ENCODE data around the gene SPDYE9.
"Not testable (repeated sequence)": the region's sequence is repeated elsewhere in the genome, so short reads cannot be mapped to it uniquely, and the experiment has no call there.

Gene SPDYE9, protein sequence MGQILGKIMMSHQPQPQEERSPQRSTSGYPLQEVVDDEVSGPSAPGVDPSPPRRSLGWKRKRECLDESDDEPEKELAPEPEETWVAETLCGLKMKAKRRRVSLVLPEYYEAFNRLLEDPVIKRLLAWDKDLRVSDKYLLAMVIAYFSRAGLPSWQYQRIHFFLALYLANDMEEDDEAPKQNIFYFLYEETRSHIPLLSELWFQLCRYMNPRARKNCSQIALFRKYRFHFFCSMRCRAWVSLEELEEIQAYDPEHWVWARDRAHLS

GRCh38 chr7:73085938-73086337, at the start of gene SPDYE9:
Gene SPDYE9, minus strand, starts transcription at chr7:73086038. Its CDS starts 1,800 bp downstream, at chr7:73084238.
- DNase-seq (ENCODE audit: low read depth in 3 of 3) = not testable (repeated sequence)

- DNase-seq (ENCODE audit: low read depth in 3 of 3) = not testable (repeated sequence)
Measured at GRCh38 chr7:73134866-73135265, 49.0 kb upstream of the SPDYE9 start.

GRCh38 chr7:73132651-73133217, 46.9 kb upstream of the SPDYE9 start:
- not testable (repeated sequence) for DNase-seq (ENCODE audit: low read depth in 3 of 3)

DNA sequence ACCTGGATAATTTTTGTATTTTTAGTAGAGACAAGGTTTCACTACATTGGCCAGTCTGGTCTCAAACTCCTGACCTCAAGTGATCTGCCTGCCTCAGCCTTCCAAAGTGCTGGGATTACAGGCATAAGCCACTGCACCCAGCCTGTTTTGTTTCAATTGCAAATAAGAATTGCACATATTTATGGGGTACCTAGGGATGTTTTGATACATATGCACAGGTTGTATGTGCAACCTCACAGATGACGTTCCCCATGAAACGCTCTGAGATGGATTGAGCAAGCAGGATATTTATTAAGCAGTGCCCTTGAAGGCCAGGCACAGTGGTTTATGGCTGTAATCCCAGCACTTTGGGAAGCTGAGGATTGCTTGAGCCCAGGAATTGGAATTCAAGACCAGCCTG, 44.8 kb upstream of the SPDYE9 start:
- not testable (repeated sequence) for DNase-seq (ENCODE audit: low read depth in 3 of 3)

DNA sequence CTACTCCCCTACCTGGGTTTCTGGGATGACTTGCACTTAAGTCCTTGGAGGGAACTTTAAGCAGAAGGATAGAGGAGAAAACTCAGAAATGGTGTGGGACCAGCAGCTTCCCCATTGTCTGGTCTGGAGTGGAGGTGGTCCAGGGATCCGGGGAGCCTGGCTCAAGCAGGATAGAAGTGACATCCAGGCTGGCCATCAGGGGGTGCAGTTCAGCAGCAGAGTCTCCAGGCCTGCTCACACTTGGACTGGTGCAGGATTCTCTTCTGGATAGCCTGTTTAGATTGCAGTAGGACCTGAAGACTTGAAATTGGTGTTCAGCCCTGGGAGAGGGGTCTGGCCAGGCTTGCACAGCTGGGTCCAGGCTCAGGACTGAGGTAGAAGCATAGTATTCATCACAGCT, 38.3 kb upstream of the SPDYE9 start:
- DNase-seq (ENCODE audit: low read depth in 3 of 3) = not testable (repeated sequence)

DNA sequence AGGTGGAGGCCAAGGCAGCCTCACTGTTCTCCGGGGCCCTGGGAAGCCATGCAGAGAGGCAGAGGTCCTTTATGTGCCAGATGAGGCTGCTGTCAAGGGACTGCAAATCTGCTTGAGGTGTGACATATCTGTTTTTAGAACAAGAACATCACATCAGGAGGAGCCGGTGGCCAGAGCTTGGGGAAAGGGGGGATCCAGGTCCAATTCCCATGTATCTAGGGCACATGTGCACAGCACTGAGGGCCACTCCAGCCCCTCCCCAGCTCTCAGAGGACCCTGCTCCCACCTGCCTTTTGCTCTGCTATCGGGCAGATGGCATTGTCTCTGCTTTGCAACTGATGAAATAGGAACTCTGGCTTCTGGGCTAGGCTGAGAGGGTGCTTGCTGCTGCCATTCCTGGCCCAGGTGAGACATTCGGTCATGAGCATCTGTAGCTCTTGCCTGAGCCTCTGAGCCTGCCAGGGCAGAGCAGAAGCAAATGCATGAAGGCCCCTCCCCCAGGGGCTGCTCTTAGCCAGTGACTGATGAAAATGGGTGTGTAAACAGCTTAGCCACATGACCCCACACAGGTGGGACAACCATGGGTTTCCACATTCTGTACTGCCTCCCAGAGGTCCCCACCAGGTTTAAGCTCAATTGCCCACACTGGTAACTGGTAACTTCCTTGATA, 37.1 kb upstream of the SPDYE9 start:
- DNase-seq (ENCODE audit: low read depth in 3 of 3) = not testable (repeated sequence)

DNA sequence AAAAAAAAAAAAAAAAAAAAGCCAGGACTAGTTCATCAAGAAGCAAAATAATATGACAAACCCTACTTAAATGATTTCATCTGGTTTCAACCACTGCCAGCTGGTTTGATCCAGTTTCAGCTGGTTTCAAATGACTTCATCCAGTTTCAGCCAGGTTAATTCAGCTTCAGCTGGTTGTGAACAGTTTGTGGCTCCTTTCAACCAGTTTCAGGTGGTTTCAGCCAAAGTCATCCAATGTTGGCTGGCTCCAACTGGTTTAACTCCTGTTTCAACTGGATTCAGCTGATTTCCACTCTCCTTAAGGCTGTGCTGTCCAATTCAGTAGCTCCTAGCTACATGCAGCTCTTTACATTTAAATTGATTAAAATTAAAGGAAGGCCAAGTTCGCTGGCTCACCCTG, 32.3 kb upstream of the SPDYE9 start:
- DNase-seq (ENCODE audit: low read depth in 3 of 3) = not testable (repeated sequence)

DNA sequence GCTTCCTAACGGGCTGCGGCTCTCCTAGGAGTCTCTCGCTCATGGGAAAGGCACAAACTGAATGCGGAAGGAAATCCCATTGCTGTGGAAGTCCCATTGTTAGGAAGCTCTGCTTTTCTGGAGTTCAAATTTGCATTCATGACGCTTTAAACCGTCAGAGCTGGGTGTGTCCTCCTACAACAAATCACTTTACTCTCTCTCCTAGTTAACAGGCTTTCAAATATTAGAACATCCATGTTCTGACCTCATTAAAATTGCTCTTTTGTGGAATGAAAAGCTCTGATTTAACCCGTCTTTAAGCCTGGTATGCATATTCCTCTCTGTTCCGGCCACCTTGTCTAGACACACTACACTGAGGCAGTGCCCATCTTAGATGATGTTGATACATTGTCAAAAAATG, 28.0 kb downstream of the SPDYE9 start, which contains the start of gene SPDYE11:
TSS of gene SPDYE11 (minus strand) at position 101 of the 400 bp plus-strand sequence. CDS start 1,800 bp downstream, outside the sequence.
- not testable (repeated sequence) for DNase-seq (ENCODE audit: low read depth in 3 of 3)

- DNase-seq (ENCODE audit: low read depth in 3 of 3) = not testable (repeated sequence)
Measured at GRCh38 chr7:73029666-73030065, 56.2 kb downstream of the SPDYE9 start, which contains the start of gene SPDYE8. Gene SPDYE8, minus strand, starts transcription at chr7:73029766. Its CDS starts 1,800 bp downstream, at chr7:73027966.

Data from stimulated activated CD4-positive, alpha-beta T cell treated with anti-CD3 and anti-CD28 coated beads, TNF-alpha, amount 100 ng/mL, for 48 hours (primary cell).